Colonic mucosa (tissue), 4 donors: ENCODE data around the gene PRTG. TPM values are rescaled to one million over a fixed set of nuclear protein-coding genes. Genes with fewer than 3 reads are reported as not detected.

Experiments
- DNase-seq: peaks from one replicate; pipeline ENCODE4 v3.0.0-alpha.2; 2020
- H3K27ac ChIP-seq: fragments of 200-600 bp; one replicate; pipeline ENCODE4 v1.8.0; 2021
- H3K27me3 ChIP-seq: fragments of 200-600 bp; one replicate; pipeline ENCODE4 v1.8.0; 2021
- H3K36me3 ChIP-seq: fragments of 200-600 bp; one replicate; pipeline ENCODE4 v1.8.0; 2021
- H3K4me1 ChIP-seq: fragments of 200-600 bp; one replicate; pipeline ENCODE4 v1.8.0; 2021; ENCODE audit warnings: mild to moderate bottlenecking
- H3K4me3 ChIP-seq: fragments of 200-600 bp; one replicate; pipeline ENCODE4 v1.8.0; 2021
- H3K9ac ChIP-seq, 2 donors: one replicate each; pipeline ENCODE4 v1.7.0; 2013; ENCODE audit warnings: control low read depth in 2 of 2, low read depth in 2 of 2, low read length in 2 of 2
- H3K9me3 ChIP-seq: fragments of 200-600 bp; one replicate; pipeline ENCODE4 v1.8.0; 2021
- CTCF ChIP-seq: fragments of 200-600 bp; IDR thresholded peaks from one replicate; pipeline ENCODE4 v1.8.0; 2022; ENCODE audit warnings: antibody characterized with exemption, mild to moderate bottlenecking
- intact Hi-C: fragments of 100-400 bp; cut with DNase I; formaldehyde crosslinking; loops from one replicate; pipeline ENCODE4 v1.14.1; 2022
- total RNA-seq, 2 donors: library from RNA; stranded (reverse); fragmentation: NEBNext Ultra II Directional in 1 of 2; extraction: Animal tissue kit (Norgen Biotek cat#: 25700) in 1 of 2; gene quantifications; one replicate each; pipeline ENCODE4 v1.2.1, GENCODE V29; 2021
- donor health status: healthy.
- donor health status: DM: no; HTN: no; CAD: no.
- donor health status: DM: no; HTN: no; CAD: no.

PRTG gene
- total RNA-seq, 2 donors from 2014 or later = 0.32 to 1.2 TPM

GRCh38 chr15:55660153-55660552, 82.8 kb downstream of the PRTG start:
- TF ChIP-seq CTCF = no peak
- no peaks in the 10 kb centered on the region for H3K9me3 ChIP-seq
- H3K9ac ChIP-seq = no peak overlapping the region
- DNase-seq = no peak
- no peak overlapping the region for H3K27ac ChIP-seq
- H3K27me3 ChIP-seq = no peaks in the 10 kb centered on the region
- H3K4me1 ChIP-seq = no peaks in the 10 kb centered on the region
- intact Hi-C loops = no loop called here
- H3K36me3 ChIP-seq = no peaks in the 10 kb centered on the region
- H3K4me3 ChIP-seq = no peak overlapping the region

GRCh38 chr15:55659481-55659880, 83.5 kb downstream of the PRTG start:
- H3K4me1 ChIP-seq = no peaks in the 10 kb centered on the region
- DNase-seq = no peak
- no peak overlapping the region for H3K4me3 ChIP-seq
- intact Hi-C loops = no loop called here
- H3K9me3 ChIP-seq = no peaks in the 10 kb centered on the region
- TF ChIP-seq CTCF = no peak
- no peaks in the 10 kb centered on the region for H3K36me3 ChIP-seq
- H3K9ac ChIP-seq = no peak overlapping the region
- no peak overlapping the region for H3K27ac ChIP-seq
- H3K27me3 ChIP-seq = no peaks in the 10 kb centered on the region

- H3K9ac ChIP-seq = no peak overlapping the region
- no peaks in the 10 kb centered on the region for H3K9me3 ChIP-seq
- H3K4me1 ChIP-seq = no peaks in the 10 kb centered on the region
- intact Hi-C loops = no loop called here
- no peak for DNase-seq
- no peaks in the 10 kb centered on the region for H3K27me3 ChIP-seq
- no peaks in the 10 kb centered on the region for H3K36me3 ChIP-seq
- no peak overlapping the region for H3K27ac ChIP-seq
- H3K4me3 ChIP-seq = no peak overlapping the region
- no peak for TF ChIP-seq CTCF
These were observed 84.1 kb downstream of the PRTG start for GRCh38 chr15:55658886-55659285.

- H3K4me3 ChIP-seq = no peak overlapping the region
- no peak overlapping the region for H3K27ac ChIP-seq
- H3K36me3 ChIP-seq = no peaks in the 10 kb centered on the region
- intact Hi-C loops = no loop called here
- no peaks in the 10 kb centered on the region for H3K27me3 ChIP-seq
- TF ChIP-seq CTCF = no peak
- no peaks in the 10 kb centered on the region for H3K4me1 ChIP-seq
- no peaks in the 10 kb centered on the region for H3K9me3 ChIP-seq
- H3K9ac ChIP-seq = no peak overlapping the region
- no peak for DNase-seq
These were observed 88.4 kb downstream of the PRTG start for GRCh38 chr15:55654561-55655031.

- H3K27me3 ChIP-seq = no peaks in the 10 kb centered on the region
- no peak overlapping the region for H3K9ac ChIP-seq
- H3K27ac ChIP-seq = no peak overlapping the region
- H3K4me1 ChIP-seq = no peaks in the 10 kb centered on the region
- DNase-seq = no peak
- no peak for TF ChIP-seq CTCF
- no peak overlapping the region for H3K4me3 ChIP-seq
- H3K36me3 ChIP-seq = no peaks in the 10 kb centered on the region
- intact Hi-C loops = no loop called here
- H3K9me3 ChIP-seq = no peaks in the 10 kb centered on the region
These were observed 90.0 kb downstream of the PRTG start for GRCh38 chr15:55652909-55653495.
